Astrocyte (in vitro differentiated cells and primary cell): Measurements from ENCODE around the gene MAPKAP1.

ENCODE experiments used
- EZH2 ChIP-seq: IDR thresholded peaks from 2 replicates; pipeline ENCODE4 v1.6.1; 2012; ENCODE audit warnings: mild to moderate bottlenecking, low read length, inconsistent platforms; ENCODE audit not compliant: insufficient read depth
- TF ChIP-seq, protein P1 (sequence below): IDR thresholded peaks from 2 replicates; pipeline ENCODE4 v1.5.1; 2011; ENCODE audit warnings: low read depth, mild to moderate bottlenecking, inconsistent platforms, low read length, moderate library complexity; ENCODE audit not compliant: insufficient read depth

DNA sequence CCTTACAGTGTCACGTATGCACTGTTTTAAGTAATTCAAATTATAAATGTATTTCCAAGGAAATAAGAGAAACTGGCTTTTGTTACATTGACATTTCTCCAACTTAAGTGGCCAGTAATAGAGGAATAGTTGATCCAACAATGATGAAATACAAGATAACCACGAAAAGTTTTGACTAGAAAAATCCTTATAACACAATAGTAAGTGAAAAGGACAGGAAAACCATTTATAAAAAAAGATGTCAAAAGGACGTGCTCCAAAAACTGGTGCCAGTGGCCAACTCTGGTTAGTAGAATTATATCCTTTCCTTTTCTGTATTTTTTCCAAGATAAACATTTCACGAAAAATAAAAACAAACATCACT, 234.5 kb downstream of the MAPKAP1 start:
- TF ChIP-seq, protein P1, sequence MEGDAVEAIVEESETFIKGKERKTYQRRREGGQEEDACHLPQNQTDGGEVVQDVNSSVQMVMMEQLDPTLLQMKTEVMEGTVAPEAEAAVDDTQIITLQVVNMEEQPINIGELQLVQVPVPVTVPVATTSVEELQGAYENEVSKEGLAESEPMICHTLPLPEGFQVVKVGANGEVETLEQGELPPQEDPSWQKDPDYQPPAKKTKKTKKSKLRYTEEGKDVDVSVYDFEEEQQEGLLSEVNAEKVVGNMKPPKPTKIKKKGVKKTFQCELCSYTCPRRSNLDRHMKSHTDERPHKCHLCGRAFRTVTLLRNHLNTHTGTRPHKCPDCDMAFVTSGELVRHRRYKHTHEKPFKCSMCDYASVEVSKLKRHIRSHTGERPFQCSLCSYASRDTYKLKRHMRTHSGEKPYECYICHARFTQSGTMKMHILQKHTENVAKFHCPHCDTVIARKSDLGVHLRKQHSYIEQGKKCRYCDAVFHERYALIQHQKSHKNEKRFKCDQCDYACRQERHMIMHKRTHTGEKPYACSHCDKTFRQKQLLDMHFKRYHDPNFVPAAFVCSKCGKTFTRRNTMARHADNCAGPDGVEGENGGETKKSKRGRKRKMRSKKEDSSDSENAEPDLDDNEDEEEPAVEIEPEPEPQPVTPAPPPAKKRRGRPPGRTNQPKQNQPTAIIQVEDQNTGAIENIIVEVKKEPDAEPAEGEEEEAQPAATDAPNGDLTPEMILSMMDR, result no peak
- TF ChIP-seq EZH2, result no peak
